HepG2 (cell line): Measurements from ENCODE around the gene RASD1.

Experiments used
- EZH2 ChIP-seq: conservative IDR thresholded peaks from 2 replicates; pipeline ENCODE4 v1.6.1; 2012; ENCODE audit warnings: mild to moderate bottlenecking, low read depth, low read length, moderate library complexity
- ZKSCAN1 ChIP-seq: fragments of 150-350 bp; IDR thresholded peaks from 2 replicates; pipeline ENCODE4 v1.6.1; 2014; ENCODE audit warnings: low read length
- TF ChIP-seq, protein P1 (sequence below): sonication (generic); formaldehyde crosslinking; conservative IDR thresholded peaks from 2 replicates; pipeline ENCODE4 v1.4.0; 2020; ENCODE audit warnings: missing genetic modification reagents

DNA sequence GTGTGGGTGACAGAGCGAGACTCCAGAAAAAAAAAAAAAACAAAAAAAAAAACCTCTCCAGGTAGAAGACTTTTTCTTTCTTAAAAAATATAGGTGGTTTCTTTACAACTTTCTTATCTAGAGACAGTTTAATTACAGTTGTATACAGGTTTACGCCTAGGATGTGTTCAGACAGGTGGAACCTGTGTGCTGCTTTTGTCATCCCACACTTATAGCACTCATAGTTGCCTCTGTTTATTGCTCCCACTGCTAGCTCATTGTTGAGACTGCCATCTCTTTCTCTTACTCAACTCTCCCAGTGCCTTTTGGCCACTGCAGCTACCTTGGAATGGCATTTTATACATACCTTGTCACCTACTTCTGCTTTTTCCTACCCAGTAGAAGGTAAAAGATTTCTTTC, 38.5 kb downstream of the RASD1 start:
- TF ChIP-seq ZKSCAN1 (no peak), EZH2 (no peak)
- TF ChIP-seq, protein P1, sequence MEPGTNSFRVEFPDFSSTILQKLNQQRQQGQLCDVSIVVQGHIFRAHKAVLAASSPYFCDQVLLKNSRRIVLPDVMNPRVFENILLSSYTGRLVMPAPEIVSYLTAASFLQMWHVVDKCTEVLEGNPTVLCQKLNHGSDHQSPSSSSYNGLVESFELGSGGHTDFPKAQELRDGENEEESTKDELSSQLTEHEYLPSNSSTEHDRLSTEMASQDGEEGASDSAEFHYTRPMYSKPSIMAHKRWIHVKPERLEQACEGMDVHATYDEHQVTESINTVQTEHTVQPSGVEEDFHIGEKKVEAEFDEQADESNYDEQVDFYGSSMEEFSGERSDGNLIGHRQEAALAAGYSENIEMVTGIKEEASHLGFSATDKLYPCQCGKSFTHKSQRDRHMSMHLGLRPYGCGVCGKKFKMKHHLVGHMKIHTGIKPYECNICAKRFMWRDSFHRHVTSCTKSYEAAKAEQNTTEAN (CRISPR knock-in tag): no peak
